K562 (cell line): ENCODE results near the gene PRND. TPM values are rescaled to one million over a fixed set of nuclear protein-coding genes. Genes with fewer than 3 reads are reported as not detected.

ENCODE experiments used
- ATAC-seq: fragments of 200-7000 bp; cut with Tn5 transposase; 3 replicates; pipeline ENCODE4 v1.9.1; 2020; ENCODE audit warnings: moderate library complexity
- BruUV-seq: library from RNA; stranded (reverse); fragments of 400-500 nt; replicated peaks from 2 replicates; lab custom pipeline; 2021; lab: Mats Ljungman, UMichigan
- CTCF ChIA-PET: fragments of 300-600 bp; formaldehyde crosslinking; extraction: SDS; loops from one replicate; lab custom pipeline; 2021; ENCODE audit warnings: low intra/inter-chr PET ratio; lab: Yijun Ruan, JAX
- POLR2A ChIA-PET: fragments of 300-600, 350-650 bp; sonication (Branson Sonifier 250); formaldehyde crosslinking; extraction: SDS; loops from one replicate; lab custom pipeline; 2021; ENCODE audit warnings: antibody characterized with exemption, inconsistent platforms; lab: Yijun Ruan, JAX
- DNase-seq, 4 experiments: peaks; one replicate each; pipeline versions ENCODE4 v3.0.0 to v3.0.0-alpha.2; 2011 to 2018; ENCODE audit warnings: low spot score in 3 of 4, mixed read lengths in 3 of 4; ENCODE audit errors: extremely low read depth in 1 of 4
- FAIRE-seq: peaks from 2 replicates; lab custom pipeline; 2011; peaks lifted over from hg19 to GRCh38; lab: Jason Lieb, UNC
- H2AFZ ChIP-seq: 2 replicates; pipeline ENCODE4 v1.6.0; 2011; ENCODE audit warnings: low read depth, low read length, control low read depth, inconsistent platforms
- H3K27ac ChIP-seq: fragments of 200-600 bp; 3 replicates; pipeline ENCODE4 v1.8.0; 2011; ENCODE audit warnings: low read depth, mild to moderate bottlenecking, control low read depth, inconsistent platforms, low read length, moderate library complexity, mixed read lengths; ENCODE audit errors: extremely low read depth
- H3K27me3 ChIP-seq, 2 experiments: fragments of 300-600 bp in 1 of 2; 2 replicates in 1 of 2; 3 replicates in 1 of 2; pipeline versions ENCODE4 v1.6.0 to v1.8.0; 2011; ENCODE audit warnings: inconsistent platforms in 2 of 2, low read length in 2 of 2, mild to moderate bottlenecking in 1 of 2, mixed read lengths in 1 of 2, moderate library complexity in 1 of 2; ENCODE audit not compliant: control insufficient read depth in 2 of 2, insufficient read depth in 2 of 2
- H3K36me3 ChIP-seq: fragments of 300-600 bp; 3 replicates; pipeline ENCODE4 v1.8.0; 2011; ENCODE audit warnings: mild to moderate bottlenecking, low read length, inconsistent platforms; ENCODE audit not compliant: control insufficient read depth, insufficient read depth
- H3K4me1 ChIP-seq, 2 experiments: fragments of 200-600 bp in 1 of 2; replicated peaks in 1 of 2; 2 replicates in 1 of 2; 3 replicates in 1 of 2; pipeline versions ENCODE4 v1.5.1 to v1.8.0; 2011; ENCODE audit warnings: inconsistent platforms in 2 of 2, low read length in 2 of 2, mild to moderate bottlenecking in 1 of 2, mixed read lengths in 1 of 2, moderate library complexity in 1 of 2; ENCODE audit not compliant: control insufficient read depth in 2 of 2, insufficient read depth in 2 of 2
- H3K4me2 ChIP-seq: 2 replicates; pipeline ENCODE4 v1.6.1; 2011; ENCODE audit warnings: low read length, control low read depth, inconsistent platforms, mixed read lengths; ENCODE audit not compliant: insufficient read depth
- H3K4me3 ChIP-seq: fragments of 200-600 bp; sonication (generic), shearing (Covaris generic); 2 replicates; pipeline ENCODE4 v1.5.1; 2016; ENCODE audit warnings: control low read depth, inconsistent platforms
- H3K79me2 ChIP-seq: fragments of 200-600 bp; 3 replicates; pipeline ENCODE4 v1.8.0; 2011; ENCODE audit warnings: low read length, inconsistent platforms; ENCODE audit not compliant: control insufficient read depth, insufficient read depth
- H3K9ac ChIP-seq, 2 experiments: 2 replicates each; pipeline versions ENCODE4 v1.6.0 to v1.6.1; 2011; ENCODE audit warnings: low read depth in 2 of 2, low read length in 2 of 2, control low read depth in 1 of 2, inconsistent platforms in 1 of 2, mild to moderate bottlenecking in 1 of 2, mixed read lengths in 1 of 2; ENCODE audit not compliant: insufficient read depth in 1 of 2
- H3K9me1 ChIP-seq: one replicate; pipeline ENCODE4 v1.6.0; 2011; ENCODE audit warnings: inconsistent platforms, mild to moderate bottlenecking, low read length, moderate library complexity; ENCODE audit not compliant: control insufficient read depth, insufficient read depth
- H3K9me3 ChIP-seq: replicated peaks from 2 replicates; pipeline ENCODE4 v1.5.1; 2011; ENCODE audit warnings: low read depth, low read length, inconsistent platforms; ENCODE audit not compliant: control insufficient read depth, insufficient read depth
- H4K20me1 ChIP-seq: replicated peaks from 2 replicates; pipeline ENCODE4 v1.6.1; 2011; ENCODE audit warnings: low read length, inconsistent platforms, mixed read lengths; ENCODE audit not compliant: control insufficient read depth, insufficient read depth
- BRF1 ChIP-seq: IDR thresholded peaks from 3 replicates; pipeline ENCODE4 v1.6.1; 2011; ENCODE audit warnings: borderline replicate concordance, mild to moderate bottlenecking; ENCODE audit not compliant: insufficient read length; ENCODE audit errors: extremely low read depth
- DPF2 ChIP-seq: fragments of 450-650 bp; IDR thresholded peaks from 2 replicates; pipeline ENCODE4 v1.6.1; 2016
- HLTF ChIP-seq: fragments of 450-650 bp; IDR thresholded peaks from 2 replicates; pipeline ENCODE4 v1.6.1; 2016
- HSF4 ChIP-seq: fragments of 250-450 bp; sonication (Bioruptor Pico); IDR thresholded peaks from 2 replicates; pipeline ENCODE4 v2.1.2; 2022; ENCODE audit warnings: mild to moderate bottlenecking, moderate library complexity, borderline replicate concordance
- NR2F6 ChIP-seq: fragments of 450-650 bp; formaldehyde crosslinking; IDR thresholded peaks from 2 replicates; pipeline ENCODE4 v1.4.0; 2020; ENCODE audit warnings: mild to moderate bottlenecking
- PYGO2 ChIP-seq: fragments of 450-650 bp; IDR thresholded peaks from 2 replicates; pipeline ENCODE4 v1.6.1; 2016; ENCODE audit warnings: mild to moderate bottlenecking, missing genetic modification characterization, moderate library complexity, missing compliant biosample characterization
- RBM15 ChIP-seq: fragments of 200-400 bp; formaldehyde crosslinking; IDR thresholded peaks from 2 replicates; pipeline ENCODE4 v1.6.1; 2018; ENCODE audit warnings: mild to moderate bottlenecking, low read length, moderate library complexity; ENCODE audit not compliant: insufficient read depth
- RBM22 ChIP-seq: fragments of 200-400 bp; formaldehyde crosslinking; IDR thresholded peaks from 2 replicates; pipeline ENCODE4 v1.6.1; 2018; ENCODE audit warnings: low read length, low read depth; ENCODE audit not compliant: poor library complexity, severe bottlenecking
- ZNF41 ChIP-seq: fragments of 250-450 bp; sonication (Bioruptor Pico); conservative IDR thresholded peaks from 2 replicates; pipeline ENCODE4 v1.4.0; 2020; ENCODE audit warnings: mild to moderate bottlenecking
- WGBS: fragments of 100-300 bp; shearing (Covaris generic); methylation state at CpG from one replicate; pipeline ENCODE4 v1.1.6; 2016; ENCODE audit warnings: low coverage, mixed read lengths; ENCODE audit not compliant: insufficient coverage; ENCODE audit errors: missing lambda C conversion rate; 5-methylcytosine and 5-hydroxymethylcytosine counted together
- in situ Hi-C: fragments of 300-500 bp; cut with MboI; formaldehyde crosslinking; loops from 4 replicates; pipeline ENCODE4 v1.15.0; 2018; ENCODE audit warnings: inconsistent platforms, mixed read lengths
- intact Hi-C: fragments of 100-400 bp; cut with micrococcal nuclease; formaldehyde crosslinking; loops from 2 replicates; pipeline ENCODE4 v1.14.2; 2022
- polyA plus RNA-seq, 8 experiments: library from polyadenylated mRNA; depleted of rRNA in 4 of 8; stranded (reverse) in 5 of 8; unstranded in 3 of 8; fragments of >200 nt; fragmentation: Nextera tagmentation in 2 of 8; fragmentation: Illumina TruSeq in 1 of 8; extraction: Ambion mirVana in 2 of 8; extraction: Trizol in 1 of 8; gene quantifications; 2 replicates each; pipeline versions ENCODE4 v1.2.1 to v1.2.3, GENCODE V29; 2011 to 2014; ENCODE audit warnings: inconsistent platforms in 1 of 8, missing spikeins in 1 of 8
- total RNA-seq, 7 experiments: library from RNA; depleted of rRNA in 6 of 7; stranded (reverse); fragments of >200 nt in 6 of 7; fragmentation: Illumina TruSeq in 2 of 7; extraction: Trizol in 2 of 7; gene quantifications; 2 replicates each; pipeline versions ENCODE4 v1.2.1 to v1.2.3, GENCODE V29; 2011 to 2021; ENCODE audit warnings: low replicate concordance in 1 of 7
- TF ChIP-seq, protein P1 (sequence below), 2 experiments: fragments of 450-650 bp; conservative IDR thresholded peaks; 2 replicates each; pipeline ENCODE4 v1.6.1; 2017; ENCODE audit warnings: mild to moderate bottlenecking in 2 of 2, moderate library complexity in 2 of 2
- TF ChIP-seq, protein P2 (sequence below): fragments of 450-650 bp; IDR thresholded peaks from 2 replicates; pipeline ENCODE4 v1.6.1; 2017; ENCODE audit warnings: antibody characterized with exemption
- TF ChIP-seq, protein P3 (sequence below), 2 experiments: fragments of 450-650 bp in 1 of 2; IDR thresholded peaks; 2 replicates each; pipeline ENCODE4 v1.6.1; 2011 to 2017; ENCODE audit warnings: low read depth in 2 of 2, antibody characterized with exemption in 1 of 2, borderline replicate concordance in 1 of 2, low read length in 1 of 2, mild to moderate bottlenecking in 1 of 2, mixed read lengths in 1 of 2; ENCODE audit not compliant: control insufficient read depth in 1 of 2
- TF ChIP-seq, protein P4 (sequence below): sonication (generic); formaldehyde crosslinking; IDR thresholded peaks from 2 replicates; pipeline ENCODE4 v1.8.0; 2022; ENCODE audit warnings: mild to moderate bottlenecking, missing genetic modification reagents, borderline replicate concordance

Gene PRND
- total and polyA plus RNA-seq, 9 of the 15 experiments (the other 6 are each of a cell fraction or from before 2014, with no cell fraction given): not detected

DNA sequence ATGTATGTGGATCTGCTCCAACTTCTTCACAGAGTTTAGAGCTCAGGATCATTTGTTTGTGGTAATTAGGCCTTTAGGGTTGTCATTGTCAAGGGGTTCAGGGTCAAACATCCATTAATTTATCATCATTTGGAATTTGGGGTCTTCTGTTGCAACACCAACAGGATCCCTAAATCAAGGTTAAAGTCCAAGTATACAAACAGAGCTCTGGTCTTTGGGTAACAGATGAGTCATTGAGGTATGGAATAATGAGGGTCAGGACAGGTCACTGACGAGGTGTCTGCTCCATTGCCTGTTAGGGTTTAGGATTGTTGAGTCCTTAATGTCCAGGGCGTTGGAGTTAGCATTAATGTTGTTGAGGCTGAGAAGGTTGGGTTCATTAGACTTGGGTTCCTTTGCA, 47.6 kb downstream of the PRND start:
- H3K9ac ChIP-seq: no peak overlapping the region
- no peaks in the 10 kb centered on the region for H3K79me2 ChIP-seq
- no peak overlapping the region for H3K4me2 ChIP-seq
- ChIA-PET CTCF (no interaction called here), POLR2A (no interaction called here)
- DNase-seq (no peak), FAIRE-seq (no peak), ATAC-seq (no peak)
- H3K9me1 ChIP-seq: no peaks in the 10 kb centered on the region
- no peaks in the 10 kb centered on the region for H3K36me3 ChIP-seq
- WGBS: 0% methylated on average over 2 of the region's 2 CpGs
- no peak overlapping the region for H3K4me3 ChIP-seq
- in situ Hi-C loops: no loop called here
- no peaks in the 10 kb centered on the region for H3K9me3 ChIP-seq
- BruUV-seq: no TSS peak
- no peak overlapping the region for H3K27ac ChIP-seq
- H2AFZ ChIP-seq: no peak overlapping the region
- H3K27me3 ChIP-seq: no peaks in the 10 kb centered on the region
- intact Hi-C loops: no loop called here
- peaks cover 0 to 6% of the 10 kb centered on the region in 2 experiments; a peak in 2 of 5 replicates for H3K4me1 ChIP-seq
- no peaks in the 10 kb centered on the region for H4K20me1 ChIP-seq
- TF ChIP-seq BRF1 (no peak), PYGO2 (no peak), NR2F6 (no peak), DPF2 (no peak), HSF4 (CRISPR knock-in tag) (no peak), RBM15 (no peak), RBM22 (no peak), HLTF (no peak), ZNF41 (no peak)
- TF ChIP-seq, protein P1, sequence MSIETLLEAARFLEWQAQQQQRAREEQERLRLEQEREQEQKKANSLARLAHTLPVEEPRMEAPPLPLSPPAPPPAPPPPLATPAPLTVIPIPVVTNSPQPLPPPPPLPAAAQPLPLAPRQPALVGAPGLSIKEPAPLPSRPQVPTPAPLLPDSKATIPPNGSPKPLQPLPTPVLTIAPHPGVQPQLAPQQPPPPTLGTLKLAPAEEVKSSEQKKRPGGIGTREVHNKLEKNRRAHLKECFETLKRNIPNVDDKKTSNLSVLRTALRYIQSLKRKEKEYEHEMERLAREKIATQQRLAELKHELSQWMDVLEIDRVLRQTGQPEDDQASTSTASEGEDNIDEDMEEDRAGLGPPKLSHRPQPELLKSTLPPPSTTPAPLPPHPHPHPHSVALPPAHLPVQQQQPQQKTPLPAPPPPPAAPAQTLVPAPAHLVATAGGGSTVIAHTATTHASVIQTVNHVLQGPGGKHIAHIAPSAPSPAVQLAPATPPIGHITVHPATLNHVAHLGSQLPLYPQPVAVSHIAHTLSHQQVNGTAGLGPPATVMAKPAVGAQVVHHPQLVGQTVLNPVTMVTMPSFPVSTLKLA (conservative IDR thresholded peaks at IDR 0.05): no peak
- TF ChIP-seq, protein P2, sequence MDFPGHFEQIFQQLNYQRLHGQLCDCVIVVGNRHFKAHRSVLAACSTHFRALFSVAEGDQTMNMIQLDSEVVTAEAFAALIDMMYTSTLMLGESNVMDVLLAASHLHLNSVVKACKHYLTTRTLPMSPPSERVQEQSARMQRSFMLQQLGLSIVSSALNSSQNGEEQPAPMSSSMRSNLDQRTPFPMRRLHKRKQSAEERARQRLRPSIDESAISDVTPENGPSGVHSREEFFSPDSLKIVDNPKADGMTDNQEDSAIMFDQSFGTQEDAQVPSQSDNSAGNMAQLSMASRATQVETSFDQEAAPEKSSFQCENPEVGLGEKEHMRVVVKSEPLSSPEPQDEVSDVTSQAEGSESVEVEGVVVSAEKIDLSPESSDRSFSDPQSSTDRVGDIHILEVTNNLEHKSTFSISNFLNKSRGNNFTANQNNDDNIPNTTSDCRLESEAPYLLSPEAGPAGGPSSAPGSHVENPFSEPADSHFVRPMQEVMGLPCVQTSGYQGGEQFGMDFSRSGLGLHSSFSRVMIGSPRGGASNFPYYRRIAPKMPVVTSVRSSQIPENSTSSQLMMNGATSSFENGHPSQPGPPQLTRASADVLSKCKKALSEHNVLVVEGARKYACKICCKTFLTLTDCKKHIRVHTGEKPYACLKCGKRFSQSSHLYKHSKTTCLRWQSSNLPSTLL: no peak
- TF ChIP-seq, protein P3, sequence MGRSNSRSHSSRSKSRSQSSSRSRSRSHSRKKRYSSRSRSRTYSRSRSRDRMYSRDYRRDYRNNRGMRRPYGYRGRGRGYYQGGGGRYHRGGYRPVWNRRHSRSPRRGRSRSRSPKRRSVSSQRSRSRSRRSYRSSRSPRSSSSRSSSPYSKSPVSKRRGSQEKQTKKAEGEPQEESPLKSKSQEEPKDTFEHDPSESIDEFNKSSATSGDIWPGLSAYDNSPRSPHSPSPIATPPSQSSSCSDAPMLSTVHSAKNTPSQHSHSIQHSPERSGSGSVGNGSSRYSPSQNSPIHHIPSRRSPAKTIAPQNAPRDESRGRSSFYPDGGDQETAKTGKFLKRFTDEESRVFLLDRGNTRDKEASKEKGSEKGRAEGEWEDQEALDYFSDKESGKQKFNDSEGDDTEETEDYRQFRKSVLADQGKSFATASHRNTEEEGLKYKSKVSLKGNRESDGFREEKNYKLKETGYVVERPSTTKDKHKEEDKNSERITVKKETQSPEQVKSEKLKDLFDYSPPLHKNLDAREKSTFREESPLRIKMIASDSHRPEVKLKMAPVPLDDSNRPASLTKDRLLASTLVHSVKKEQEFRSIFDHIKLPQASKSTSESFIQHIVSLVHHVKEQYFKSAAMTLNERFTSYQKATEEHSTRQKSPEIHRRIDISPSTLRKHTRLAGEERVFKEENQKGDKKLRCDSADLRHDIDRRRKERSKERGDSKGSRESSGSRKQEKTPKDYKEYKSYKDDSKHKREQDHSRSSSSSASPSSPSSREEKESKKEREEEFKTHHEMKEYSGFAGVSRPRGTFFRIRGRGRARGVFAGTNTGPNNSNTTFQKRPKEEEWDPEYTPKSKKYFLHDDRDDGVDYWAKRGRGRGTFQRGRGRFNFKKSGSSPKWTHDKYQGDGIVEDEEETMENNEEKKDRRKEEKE (IDR thresholded peaks at IDR 0.05; ENCODE audit: borderline replicate concordance in 1 of 2, control insufficient read depth in 1 of 2, low read depth in 2 of 2, low read length in 1 of 2): no peak
- TF ChIP-seq, protein P4, sequence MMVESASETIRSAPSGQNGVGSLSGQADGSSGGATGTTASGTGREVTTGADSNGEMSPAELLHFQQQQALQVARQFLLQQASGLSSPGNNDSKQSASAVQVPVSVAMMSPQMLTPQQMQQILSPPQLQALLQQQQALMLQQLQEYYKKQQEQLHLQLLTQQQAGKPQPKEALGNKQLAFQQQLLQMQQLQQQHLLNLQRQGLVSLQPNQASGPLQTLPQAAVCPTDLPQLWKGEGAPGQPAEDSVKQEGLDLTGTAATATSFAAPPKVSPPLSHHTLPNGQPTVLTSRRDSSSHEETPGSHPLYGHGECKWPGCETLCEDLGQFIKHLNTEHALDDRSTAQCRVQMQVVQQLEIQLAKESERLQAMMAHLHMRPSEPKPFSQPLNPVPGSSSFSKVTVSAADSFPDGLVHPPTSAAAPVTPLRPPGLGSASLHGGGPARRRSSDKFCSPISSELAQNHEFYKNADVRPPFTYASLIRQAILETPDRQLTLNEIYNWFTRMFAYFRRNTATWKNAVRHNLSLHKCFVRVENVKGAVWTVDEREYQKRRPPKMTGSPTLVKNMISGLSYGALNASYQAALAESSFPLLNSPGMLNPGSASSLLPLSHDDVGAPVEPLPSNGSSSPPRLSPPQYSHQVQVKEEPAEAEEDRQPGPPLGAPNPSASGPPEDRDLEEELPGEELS (CRISPR knock-in tag): no peak
